ENCODE data around the gene DYNLT1.
"Not testable (repeated sequence)": the region's sequence is repeated elsewhere in the genome, so short reads cannot be mapped to it uniquely, and the experiment has no call there.

The DYNLT1 gene

GRCh38 chr6:158624684-158625682, 19.6 kb downstream of the DYNLT1 start:
- DNase-seq (ENCODE audit: low read depth in 2 of 2), result no peak

- DNase-seq (ENCODE audit: low read depth in 2 of 2), result no peak
These were observed 21.9 kb downstream of the DYNLT1 start for GRCh38 chr6:158622545-158623190.

DNA sequence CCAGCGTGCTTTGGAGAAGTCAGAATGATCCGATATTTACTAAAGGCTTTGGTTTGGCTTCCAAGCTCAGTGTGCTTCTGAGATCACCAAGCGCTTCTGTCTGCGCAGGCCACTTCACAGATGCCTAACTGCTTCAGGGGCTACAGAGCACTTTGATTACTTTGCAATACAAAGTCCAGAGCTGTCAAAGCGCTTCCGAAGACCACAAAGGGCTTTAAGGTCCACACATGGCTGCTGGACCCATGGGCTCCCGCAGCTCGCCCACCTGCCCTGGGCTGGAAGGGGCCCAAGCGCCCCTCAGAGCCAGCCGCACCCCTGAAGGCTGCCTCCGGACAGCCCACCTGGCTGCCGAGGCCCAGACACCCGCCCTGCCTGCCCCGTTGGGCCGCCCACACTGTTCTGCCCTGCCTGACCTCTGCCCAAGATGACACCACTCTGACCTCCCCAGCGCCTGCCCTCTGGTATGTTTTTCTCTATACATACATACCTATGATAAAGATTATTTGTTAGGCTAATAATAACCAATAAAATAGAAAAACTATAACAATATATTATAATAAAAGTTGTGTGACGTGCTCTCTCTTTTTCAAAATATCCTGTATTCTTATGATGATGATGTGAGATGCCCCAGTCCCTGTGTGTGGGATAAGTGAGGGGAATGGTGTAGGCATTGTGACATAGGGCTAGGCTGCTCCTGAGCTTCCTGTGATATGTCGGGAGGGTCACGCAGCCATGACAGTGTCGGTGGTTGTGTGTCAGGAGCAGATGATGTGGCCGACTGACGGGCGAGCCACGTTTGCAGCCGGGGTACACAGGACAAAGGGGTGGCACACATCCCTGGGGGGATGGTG, 22.6 kb downstream of the DYNLT1 start:
- no peak for DNase-seq (ENCODE audit: low read depth in 2 of 2)

GRCh38 chr6:158620963-158621693, 23.4 kb downstream of the DYNLT1 start:
- DNase-seq (ENCODE audit: low read depth in 2 of 2), result no peak

DNA sequence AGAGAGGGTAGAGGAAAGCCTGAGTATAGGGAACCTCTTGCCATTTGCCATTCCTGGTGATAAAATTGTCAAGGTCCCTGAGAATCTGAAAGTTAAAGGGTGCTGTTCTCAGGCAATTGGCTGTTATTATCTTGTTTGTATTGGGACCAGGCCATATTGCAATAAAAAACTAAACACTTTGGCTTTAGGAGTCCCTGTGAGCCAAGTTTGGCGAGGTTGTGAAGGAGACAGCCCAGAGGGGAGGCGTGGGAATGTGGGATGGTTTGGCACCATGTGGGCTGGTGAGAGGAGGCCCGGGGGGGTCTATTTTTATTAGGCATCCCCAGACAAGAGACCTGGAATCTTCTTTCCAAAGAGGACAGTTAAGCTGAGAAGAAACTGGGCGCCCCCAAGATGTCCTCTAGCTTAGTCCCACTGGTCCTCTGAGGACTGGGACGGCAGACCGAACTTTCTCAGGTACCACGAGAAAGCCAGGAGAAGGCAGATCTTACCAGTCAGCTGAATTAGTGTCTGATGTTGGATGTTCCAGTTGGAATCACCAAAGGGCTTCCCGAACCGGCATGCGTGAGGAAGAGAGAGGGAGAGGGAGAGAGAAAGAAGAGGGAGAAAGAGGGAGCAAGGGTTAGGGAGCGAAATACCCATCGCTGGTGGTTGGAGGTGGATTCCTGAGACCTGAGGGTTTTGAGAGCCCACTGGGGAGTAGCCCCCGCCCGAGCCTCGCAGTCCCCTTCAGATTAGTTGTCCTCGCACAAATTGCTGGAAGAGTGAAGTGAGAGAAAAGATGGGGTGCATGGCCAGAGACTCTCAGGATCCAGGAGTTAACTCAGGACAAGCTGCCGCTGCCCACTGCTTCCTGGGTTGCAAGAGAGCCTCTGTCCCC, 24.4 kb downstream of the DYNLT1 start:
- DNase-seq (ENCODE audit: low read depth in 2 of 2), result no peak

GRCh38 chr6:158618289-158618688, 26.3 kb downstream of the DYNLT1 start:
- not testable (repeated sequence) for DNase-seq (ENCODE audit: low read depth in 2 of 2)

DNA sequence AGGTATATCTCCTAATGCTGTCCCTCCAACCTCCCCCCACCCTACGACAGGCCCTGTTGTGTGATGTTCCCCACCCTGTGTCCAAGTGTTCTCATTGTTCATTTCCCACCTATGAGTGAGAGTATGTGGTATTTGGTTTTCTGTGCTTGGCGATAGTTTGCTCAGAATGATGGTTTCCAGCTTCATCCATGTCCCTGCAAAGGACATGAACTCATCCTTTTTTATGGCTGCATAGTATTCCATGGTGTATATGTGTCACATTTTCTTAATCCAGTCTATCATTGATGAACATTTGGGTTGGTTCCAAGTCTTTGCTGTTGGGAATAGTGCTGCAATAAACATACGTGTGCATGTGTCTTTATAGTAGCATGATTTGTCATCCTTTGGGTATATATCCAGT, 29.9 kb downstream of the DYNLT1 start:
- DNase-seq (ENCODE audit: low read depth in 2 of 2), result not testable (repeated sequence)

DNA sequence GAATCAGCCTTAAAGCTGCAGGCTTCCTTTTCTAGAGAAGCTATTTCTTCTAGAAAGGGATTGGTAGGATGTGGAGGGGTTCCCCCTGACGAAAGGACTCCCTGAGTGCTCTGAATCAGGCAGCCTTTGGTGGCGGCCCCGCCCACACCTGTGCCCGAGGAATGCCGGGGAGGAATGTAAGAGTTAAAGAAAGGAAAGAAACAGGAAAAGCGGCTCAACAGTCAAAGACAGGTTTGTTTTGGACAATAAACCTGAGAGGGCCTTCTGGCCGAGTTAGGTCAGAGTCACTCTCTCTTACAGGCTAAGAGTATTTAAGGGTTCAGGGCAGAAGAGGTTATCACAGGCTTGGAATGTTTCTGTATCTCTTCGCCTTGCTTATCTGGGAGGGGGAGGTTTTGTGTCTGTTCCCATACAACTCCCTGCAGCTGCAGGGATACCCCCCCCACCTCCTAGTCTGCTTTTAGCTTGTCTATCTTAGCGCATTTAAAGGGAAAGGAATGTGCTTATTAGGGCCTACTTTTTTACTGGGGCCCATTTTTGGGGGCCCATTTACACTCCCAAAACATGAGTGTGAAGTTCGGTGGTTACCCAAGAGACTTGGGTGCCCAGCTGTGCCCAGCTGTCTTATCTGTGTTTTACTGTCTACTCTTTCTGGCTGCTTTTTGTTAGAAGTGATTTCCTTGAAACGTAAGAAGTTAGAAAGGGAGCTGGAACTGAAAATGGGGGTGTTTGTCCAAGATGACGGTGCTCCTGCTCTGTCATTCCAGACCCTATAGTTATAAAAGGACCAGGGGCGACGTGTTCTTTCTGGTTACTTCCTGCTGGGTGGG, 32.8 kb downstream of the DYNLT1 start:
- DNase-seq (ENCODE audit: low read depth in 2 of 2), result no peak

DNA sequence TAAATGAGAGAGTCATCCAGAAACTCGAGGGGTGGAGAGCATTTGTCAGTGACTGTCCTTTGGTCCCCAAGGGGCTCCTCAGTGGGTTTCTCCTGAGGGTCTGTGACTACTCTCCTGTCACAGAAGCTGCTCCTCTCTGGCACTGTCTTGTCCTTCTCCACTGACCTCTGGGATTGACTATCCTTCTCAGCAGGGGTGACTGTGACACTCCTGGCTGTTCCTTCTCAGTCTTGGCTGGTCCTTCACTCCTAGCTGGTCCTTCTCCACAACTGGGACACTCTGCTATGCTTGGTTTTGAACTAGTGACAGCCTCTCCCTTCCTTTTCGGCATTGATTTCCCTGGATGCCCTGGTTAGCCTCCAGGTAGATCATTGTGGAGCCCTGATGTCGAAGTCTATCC, 33.5 kb downstream of the DYNLT1 start:
- DNase-seq (ENCODE audit: low read depth in 2 of 2), result no peak

DNA sequence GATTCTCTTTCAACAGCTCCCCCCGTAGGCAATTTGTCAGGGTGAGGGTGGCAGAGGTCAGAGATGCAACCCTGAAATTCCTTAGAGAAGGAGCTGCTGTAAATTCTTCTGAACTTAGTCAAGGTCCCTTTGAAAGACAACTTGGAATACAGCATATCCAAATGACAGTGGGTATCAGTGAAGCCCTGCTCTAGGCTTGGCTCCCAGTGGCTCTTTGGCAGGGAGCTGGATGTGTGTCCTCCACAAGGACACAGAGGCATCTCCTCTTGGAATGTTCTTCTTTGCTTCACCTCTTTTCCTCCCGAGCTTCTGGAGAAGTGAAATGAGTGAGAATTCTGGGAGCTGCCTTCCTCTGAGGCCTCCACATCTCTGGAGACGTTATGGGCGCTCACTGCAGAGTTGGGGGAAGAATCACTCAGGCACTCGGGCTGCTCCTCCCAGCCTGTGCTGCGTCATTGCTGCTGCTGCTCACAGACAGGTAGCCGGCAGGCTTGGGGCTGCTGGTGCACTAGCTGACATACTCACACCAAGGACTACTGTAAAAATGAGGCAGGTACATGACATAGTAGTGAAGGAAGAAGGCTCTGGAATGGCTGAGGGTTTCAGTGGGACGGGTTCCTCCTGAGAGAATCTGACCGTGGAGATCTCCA, 34.1 kb downstream of the DYNLT1 start:
- DNase-seq (ENCODE audit: low read depth in 2 of 2), result no peak

DNA sequence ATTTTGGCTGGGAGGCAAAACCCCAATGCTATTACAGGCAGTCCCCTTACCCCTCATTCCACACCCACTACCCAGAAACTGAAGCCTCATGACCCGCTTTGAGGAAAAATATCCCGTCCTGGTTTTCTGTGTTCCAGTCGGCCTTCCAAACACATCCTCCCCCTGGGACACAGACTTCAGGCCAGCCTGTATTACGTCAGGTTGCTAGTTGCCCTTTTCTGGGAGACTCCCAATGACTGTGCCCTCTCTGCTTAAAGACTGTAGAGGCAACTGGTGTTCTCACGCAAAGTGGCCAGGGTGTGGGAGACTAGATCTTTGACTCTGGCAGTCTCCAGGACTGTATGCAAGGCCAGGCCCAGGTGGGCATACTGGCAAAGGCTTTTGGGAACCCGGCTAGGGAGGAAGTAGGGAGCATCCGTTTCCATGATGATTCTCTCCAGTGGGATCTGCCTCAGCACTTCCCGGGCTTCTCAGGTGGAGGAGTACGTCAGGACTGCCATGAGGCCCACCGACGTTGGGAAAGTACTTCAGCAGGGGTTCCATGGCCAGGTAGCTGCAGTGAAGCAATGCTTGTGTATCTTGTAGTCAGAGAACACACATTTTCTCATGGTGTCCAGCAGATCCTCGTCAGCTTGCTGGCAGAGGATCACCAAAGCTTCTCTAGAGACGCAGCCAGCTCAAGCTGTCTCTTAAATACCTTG, 34.9 kb downstream of the DYNLT1 start:
- DNase-seq (ENCODE audit: low read depth in 2 of 2), result no peak

DNA sequence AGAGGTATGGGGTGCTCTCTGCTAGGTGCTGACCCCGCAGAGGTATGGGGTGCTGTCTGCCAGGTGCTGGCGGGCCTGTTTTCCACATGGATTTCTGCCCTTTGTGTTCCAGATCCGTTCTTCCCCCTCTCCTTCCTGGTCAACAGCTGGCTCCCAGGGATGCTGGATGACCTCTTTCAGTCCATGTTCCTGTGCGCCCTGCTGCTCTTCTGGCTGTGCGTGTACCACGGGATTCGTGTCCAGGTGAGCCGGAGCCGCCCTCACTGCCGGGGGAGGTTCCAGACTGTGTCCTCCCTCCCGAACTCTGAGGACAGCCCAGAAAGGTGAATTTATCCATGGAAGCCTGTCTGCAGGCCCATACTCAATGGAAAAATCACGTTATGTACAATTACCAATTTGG, 36.3 kb downstream of the DYNLT1 start:
- no peak for DNase-seq (ENCODE audit: low read depth in 2 of 2)

DNA sequence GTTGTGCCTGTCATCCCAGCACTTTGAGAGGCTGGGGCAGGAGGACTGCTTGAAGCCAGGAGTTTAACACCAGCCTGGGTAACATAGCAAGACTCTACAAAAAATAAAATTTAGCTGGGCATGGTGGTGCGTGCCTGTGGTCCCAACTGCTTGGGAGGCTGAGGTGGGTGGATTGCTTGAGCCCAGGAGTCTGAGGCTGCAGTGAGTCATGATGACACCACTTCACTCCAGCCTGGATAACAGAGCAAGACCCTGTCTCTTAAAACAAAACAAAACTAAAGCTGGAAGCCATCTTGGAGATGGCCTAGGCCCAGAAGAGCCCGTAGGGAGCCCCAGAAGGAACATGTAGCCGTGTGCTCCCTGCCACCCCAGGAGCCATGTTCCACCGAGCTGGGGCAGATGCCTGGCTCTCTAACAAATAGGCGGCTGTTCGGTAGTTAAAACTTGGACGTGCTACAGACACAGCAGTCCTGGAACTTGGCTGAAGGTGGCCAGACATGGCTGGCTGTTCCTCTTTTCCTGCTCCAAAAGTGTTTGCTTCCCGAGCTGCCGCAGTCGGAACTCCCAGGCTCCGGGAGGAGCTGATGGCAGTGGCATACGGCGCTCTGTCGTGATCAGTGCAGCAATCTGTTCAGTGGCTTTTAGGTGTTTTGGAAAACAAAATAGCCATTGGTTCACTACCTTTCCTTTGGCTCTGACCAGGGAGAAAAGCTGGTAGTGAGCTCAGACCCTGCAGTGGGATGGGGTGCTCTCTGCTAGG, 37.0 kb downstream of the DYNLT1 start:
- DNase-seq (ENCODE audit: low read depth in 2 of 2), result no peak

DNA sequence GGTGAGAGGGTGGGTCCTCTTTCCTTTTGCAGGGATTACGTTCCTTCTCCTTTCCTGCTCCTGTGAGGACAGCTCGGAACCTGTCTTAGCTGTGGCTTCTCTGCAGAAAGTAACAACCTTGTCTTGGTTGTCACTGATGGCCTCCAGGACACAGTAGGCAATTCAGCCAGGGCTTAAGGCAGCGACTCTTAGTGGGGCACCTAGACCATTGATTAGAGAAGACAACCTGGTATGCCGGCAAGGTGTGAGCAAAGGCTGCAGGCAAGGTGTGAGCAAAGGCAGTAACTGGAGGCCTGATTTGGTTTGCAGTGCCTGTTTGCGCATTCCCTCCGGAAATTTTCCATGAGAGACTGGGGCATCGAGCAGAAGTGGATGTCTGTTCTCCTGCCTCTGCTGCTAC, 37.6 kb downstream of the DYNLT1 start:
- DNase-seq (ENCODE audit: low read depth in 2 of 2), result no peak

DNA sequence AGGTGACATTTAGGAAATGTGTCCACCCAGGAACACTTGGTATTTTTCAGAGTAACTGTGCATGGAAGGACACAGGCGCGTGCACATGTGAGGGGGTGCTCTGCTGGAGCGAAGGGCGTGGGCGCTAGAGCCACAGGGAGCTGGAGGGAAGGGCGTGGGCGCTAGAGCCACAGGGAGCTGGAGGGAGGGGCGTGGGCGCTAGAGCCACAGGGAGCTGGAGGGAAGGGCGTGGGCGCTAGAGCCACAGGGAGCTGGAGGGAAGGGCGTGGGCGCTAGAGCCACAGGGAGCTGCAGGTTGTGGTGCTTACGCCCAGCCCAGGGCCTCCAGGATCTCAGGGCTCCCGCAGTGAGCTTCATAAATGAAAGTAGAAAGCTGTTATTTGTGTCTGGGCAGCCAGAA, 38.5 kb downstream of the DYNLT1 start:
- DNase-seq (ENCODE audit: low read depth in 2 of 2), result not testable (repeated sequence)

GRCh38 chr6:158605266-158605878, 39.2 kb downstream of the DYNLT1 start:
- peak; percentile 7 to 17 for DNase-seq (ENCODE audit: low read depth in 2 of 2)

DNA sequence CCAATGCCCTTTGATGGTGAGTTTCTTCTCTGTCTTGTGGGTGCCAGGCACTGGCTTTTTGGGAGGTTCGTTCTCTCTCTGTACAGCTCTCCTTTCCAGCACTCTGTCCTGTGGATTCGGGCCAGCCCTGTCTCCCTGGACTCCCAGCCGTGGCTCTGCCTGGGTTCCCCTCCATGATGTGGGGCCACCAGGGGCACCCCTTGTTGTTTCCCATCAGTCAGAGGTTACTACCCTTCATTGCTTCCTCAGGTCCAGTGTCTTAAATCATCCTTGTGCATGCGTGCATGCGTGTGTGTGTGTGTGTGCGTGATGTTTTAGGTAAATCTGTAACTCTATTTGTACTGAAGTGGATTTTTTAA, 40.5 kb downstream of the DYNLT1 start:
- no peak for DNase-seq (ENCODE audit: low read depth in 2 of 2)

All from stimulated activated CD4-positive, alpha-beta T cell treated with anti-CD3 and anti-CD28 coated beads, Interleukin-1b, Interleukin-23, amount 100 ng/mL, for 1 hour (primary cell).